Transverse colon (tissue), 4 donors: ENCODE measurements around the gene HSBP1L1. TPM values are rescaled to one million over a fixed set of nuclear protein-coding genes. Genes with fewer than 3 reads are reported as not detected.

ENCODE experiments used
- DNase-seq: peaks from one replicate; pipeline ENCODE4 v3.0.0-alpha.2; 2019
- H3K27ac ChIP-seq, 4 donors: fragments of 200-600 bp; sonication (generic); 2 replicates each; pipeline ENCODE4 v1.5.1; 2016 to 2018; ENCODE audit warnings: inconsistent platforms in 4 of 4
- H3K27me3 ChIP-seq: fragments of 200-600 bp; sonication (generic); 2 replicates; pipeline ENCODE4 v1.5.1; 2017; ENCODE audit warnings: inconsistent platforms
- H3K36me3 ChIP-seq, 4 donors: fragments of 200-600 bp; sonication (generic); 2 replicates each; pipeline ENCODE4 v1.5.1; 2017 to 2019; ENCODE audit warnings: inconsistent platforms in 4 of 4
- H3K4me1 ChIP-seq, 4 donors: fragments of 200-600 bp; sonication (generic); 2 replicates each; pipeline ENCODE4 v1.5.1; 2017 to 2020; ENCODE audit warnings: inconsistent platforms in 4 of 4
- H3K4me3 ChIP-seq, 4 donors: fragments of 200-600 bp; sonication (generic); 1 replicate in 1 of 4; 2 replicates in 3 of 4; pipeline versions ENCODE4 v1.5.1 to v1.6.1; 2017 to 2019; ENCODE audit warnings: inconsistent platforms in 4 of 4
- H3K9me3 ChIP-seq, 2 donors: fragments of 200-600 bp; sonication (generic); 2 replicates each; pipeline ENCODE4 v1.5.1; 2017 to 2019; ENCODE audit warnings: inconsistent platforms in 2 of 2
- CTCF ChIP-seq, 5 experiments: fragments of 200-600 bp in 3 of 5; fragments of 450-650 bp in 2 of 5; sonication (generic) in 3 of 5; IDR thresholded peaks; 1 replicate in 2 of 5; 2 replicates in 3 of 5; pipeline ENCODE4 v1.5.1; 2016 to 2017; ENCODE audit warnings: antibody characterized with exemption in 5 of 5, inconsistent platforms in 3 of 5, mild to moderate bottlenecking in 2 of 5, moderate library complexity in 1 of 5
- EP300 ChIP-seq: sonication (generic); formaldehyde crosslinking; IDR thresholded peaks from one replicate; pipeline ENCODE4 v1.6.1; 2017; ENCODE audit warnings: antibody characterized with exemption, low read depth
- POLR2A ChIP-seq: fragments of 450-650 bp; IDR thresholded peaks from one replicate; pipeline ENCODE4 v1.6.1; 2016; ENCODE audit warnings: antibody characterized with exemption, mild to moderate bottlenecking, moderate library complexity
- POLR2AphosphoS5 ChIP-seq, 3 donors: sonication (generic); formaldehyde crosslinking; IDR thresholded peaks; one replicate each; pipeline ENCODE4 v1.6.1; 2016; ENCODE audit warnings: antibody characterized with exemption in 3 of 3
- WGBS, 2 donors: methylation state at CpG; one replicate each; pipeline ENCODE4 v1.1.5; 2018; ENCODE audit warnings: low coverage in 1 of 2; 5-methylcytosine and 5-hydroxymethylcytosine counted together
- in situ Hi-C, 4 donors: fragments of 200-750 bp; cut with MboI; loops; one replicate each; pipeline versions ENCODE4 v1.15.0 to v1.15.1; 2017; ENCODE audit warnings: low sequenced_read_pairs in 3 of 4, low pct_ligation_motif_present in 1 of 4, low pct_unique_long_range_greater_than_20kb in 1 of 4
- intact Hi-C: fragments of 100-400 bp; cut with DNase I; formaldehyde crosslinking; loops from one replicate; pipeline ENCODE4 v1.15.1; 2023; ENCODE audit warnings: low total_unique reads
- total RNA-seq, 4 donors: library from RNA; depleted of rRNA; stranded (reverse); fragments of >200 nt; gene quantifications; one replicate each; pipeline ENCODE4 v1.1.0, GENCODE V29; 2016

Gene HSBP1L1
- total RNA-seq, 4 donors from 2014 or later: 48.4 to 211 (median 109) TPM

- TF ChIP-seq POLR2AphosphoS5 (IDR thresholded peaks at IDR 0.05): no peak
- peaks cover 0 to 36% (median 17%) of the 10 kb centered on the region in 4 donors for H3K36me3 ChIP-seq
Observed at GRCh38 chr18:79927607-79928562, 36.6 kb upstream of the HSBP1L1 start.

GRCh38 chr18:79928563-79928960 lies 35.9 kb upstream of the HSBP1L1 start:
- DNase-seq: peak; percentile 5
- Histone ChIP-seq H3K27ac (no peak overlapping the region), H3K36me3 (peaks cover 0 to 40% (median 18%) of the 10 kb centered on the region in 4 donors), H3K27me3 (no peaks in the 10 kb centered on the region), H3K4me3 (no peak overlapping the region), H3K4me1 (peaks cover 0 to 2% (median under 1%) of the 10 kb centered on the region in 4 donors), H3K9me3 (peaks cover 35 to 38% of the 10 kb centered on the region in 2 donors)
- 95 to 100% methylated on average over 3 to 9 of the region's 9 CpGs for WGBS, 2 donors
- TF ChIP-seq POLR2A: no peak
- TF ChIP-seq CTCF (IDR thresholded peaks at IDR 0.05): no peak
- TF ChIP-seq POLR2AphosphoS5 (IDR thresholded peaks at IDR 0.05): no peak
- no peak for TF ChIP-seq EP300
- intact Hi-C loops: no loop called here
- in situ Hi-C loops: no loop called here

More at GRCh38 chr18:79927607-79928562, 36.6 kb upstream of the HSBP1L1 start:
- peaks cover 30 to 31% of the 10 kb centered on the region in 2 donors for H3K9me3 ChIP-seq
- no peak overlapping the region for H3K27ac ChIP-seq
- WGBS, 2 donors: 93 to 100% methylated on average over 1 to 25 of the region's 25 CpGs
- in situ Hi-C loops (no loop called here), intact Hi-C loops (no loop called here)
- H3K4me1 ChIP-seq: no peaks in the 10 kb centered on the region
- DNase-seq: peak; percentile 5
- no peaks in the 10 kb centered on the region for H3K27me3 ChIP-seq
- no peak overlapping the region for H3K4me3 ChIP-seq

GRCh38 chr18:79930020-79930642 lies 34.3 kb upstream of the HSBP1L1 start:
- peaks cover 0 to 18% (median 15%) of the 10 kb centered on the region in 4 donors for H3K4me1 ChIP-seq
- H3K27me3 ChIP-seq: no peaks in the 10 kb centered on the region
- no peak overlapping the region for H3K27ac ChIP-seq
- peaks cover 0 to 42% (median 18%) of the 10 kb centered on the region in 4 donors for H3K36me3 ChIP-seq
- no peak for DNase-seq
- H3K9me3 ChIP-seq: peaks cover 35 to 39% of the 10 kb centered on the region in 2 donors
- TF ChIP-seq CTCF (IDR thresholded peaks at IDR 0.05) (no peak), POLR2A (no peak), EP300 (no peak), POLR2AphosphoS5 (IDR thresholded peaks at IDR 0.05) (no peak)
- 96 to 97% methylated on average over 2 of the region's 2 CpGs for WGBS, 2 donors
- no peak overlapping the region for H3K4me3 ChIP-seq
- in situ Hi-C loops (no loop called here), intact Hi-C loops (no loop called here)

- in situ Hi-C loops: no loop called here
- peaks cover 0 to 32% (median 23%) of the 10 kb centered on the region in 4 donors for H3K4me1 ChIP-seq
Observed at GRCh38 chr18:79931475-79931874, 33.0 kb upstream of the HSBP1L1 start.

More at GRCh38 chr18:79931475-79931874, 33.0 kb upstream of the HSBP1L1 start:
- H3K4me3 ChIP-seq: no peak overlapping the region
- peaks cover 0 to 38% (median 18%) of the 10 kb centered on the region in 4 donors for H3K36me3 ChIP-seq
- TF ChIP-seq POLR2A: no peak
- TF ChIP-seq CTCF (IDR thresholded peaks at IDR 0.05): no peak
- TF ChIP-seq POLR2AphosphoS5 (IDR thresholded peaks at IDR 0.05): no peak
- TF ChIP-seq EP300: no peak
- H3K27ac ChIP-seq: no peak overlapping the region
- H3K27me3 ChIP-seq: no peaks in the 10 kb centered on the region
- DNase-seq: no peak
- intact Hi-C loops: no loop called here
- 97 to 100% methylated on average over 1 to 2 of the region's 2 CpGs for WGBS, 2 donors
- peaks cover 35 to 39% of the 10 kb centered on the region in 2 donors for H3K9me3 ChIP-seq
